ENCODE measurements around the gene MECR.

The MECR gene

DNA sequence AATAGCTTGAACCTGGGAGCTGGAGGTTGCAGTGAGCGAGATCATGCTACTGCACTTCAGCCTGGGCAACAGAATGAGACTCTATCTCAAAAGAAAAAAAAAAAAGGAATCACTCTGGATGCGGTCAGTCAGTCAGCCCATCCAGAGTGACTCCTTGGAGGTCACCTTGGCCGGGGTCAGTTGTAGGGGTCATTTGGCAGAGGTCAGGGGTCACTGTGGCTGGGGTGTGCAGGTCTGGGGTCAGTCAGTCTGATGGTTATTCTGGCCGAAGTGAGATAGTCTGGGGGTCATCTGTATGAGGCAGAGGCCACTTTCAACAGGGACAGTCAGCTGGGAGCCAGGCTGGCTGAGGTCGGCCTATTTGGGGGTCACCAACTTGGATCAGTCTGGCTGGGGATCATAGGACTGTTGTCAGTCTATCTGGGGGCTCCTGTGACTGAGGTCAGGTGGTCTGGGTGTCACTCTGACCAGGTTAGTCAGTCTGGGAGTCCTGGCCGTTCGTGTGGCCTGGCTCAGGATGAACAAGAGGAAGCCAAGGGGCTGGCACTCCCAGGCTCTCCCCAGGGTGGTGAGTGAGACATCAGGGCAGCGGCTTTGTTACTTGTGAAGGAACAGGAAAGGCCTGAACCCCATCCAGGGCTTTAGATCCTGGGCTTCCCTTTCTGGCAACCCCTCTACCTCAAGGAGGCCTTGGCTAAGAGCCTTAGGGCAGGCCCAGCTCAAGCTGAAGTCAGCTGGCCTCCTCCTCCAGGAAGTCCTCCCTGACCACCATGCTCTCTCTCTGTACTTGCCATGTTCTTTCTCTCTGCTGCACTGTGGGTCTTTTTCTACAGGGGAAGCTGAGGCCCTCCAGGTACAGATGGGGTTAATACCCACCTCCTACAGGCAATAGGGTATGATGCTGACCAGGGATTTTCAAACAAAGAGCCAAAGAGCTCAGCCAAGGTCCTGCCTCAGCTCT, 20.7 kb upstream of the MECR start:
- H3K27ac ChIP-seq (ENCODE audit: low read depth, low read length): no peak overlapping the region

DNA sequence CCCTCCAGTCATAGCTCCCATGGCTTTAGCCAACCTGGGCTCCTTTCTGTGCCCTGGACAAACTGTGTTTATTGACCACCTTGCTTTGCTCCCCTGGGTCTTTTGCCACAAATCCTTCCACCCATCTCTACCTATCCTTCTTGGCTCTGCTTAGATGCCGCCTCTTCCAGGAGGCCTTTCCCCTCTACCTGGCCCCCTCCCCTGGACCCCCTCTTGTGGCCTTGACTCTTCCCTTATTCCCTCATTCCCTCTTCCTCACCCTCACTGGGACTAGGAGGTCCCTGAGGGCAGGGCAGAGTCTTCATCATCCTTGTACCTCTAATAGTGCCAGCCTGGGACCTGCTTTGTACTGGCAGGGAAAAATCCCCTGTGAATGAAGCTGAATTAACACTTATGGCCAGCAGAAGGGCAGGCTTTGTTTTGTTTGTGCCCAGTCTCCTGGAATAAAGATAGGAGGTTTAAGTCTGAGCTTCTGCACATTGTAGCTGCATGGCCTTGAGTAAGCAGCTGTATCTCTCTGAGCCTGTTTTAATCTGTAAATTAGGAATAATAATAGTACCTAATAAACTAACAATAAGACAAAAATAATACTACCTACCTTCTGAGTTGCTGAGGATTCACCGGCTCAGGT, 19.3 kb upstream of the MECR start:
- H3K27ac ChIP-seq (ENCODE audit: low read depth, low read length): no peak overlapping the region
- no peaks in the 10 kb centered on the region for H3K4me1 ChIP-seq (ENCODE audit: insufficient read depth, low read length)
- H3K36me3 ChIP-seq (ENCODE audit: insufficient read depth, low read length): no peaks in the 10 kb centered on the region
- no peaks in the 10 kb centered on the region for H3K27me3 ChIP-seq (ENCODE audit: control insufficient read depth in 1 of 2, insufficient read depth in 2 of 2, low read length in 2 of 2)
- no peak overlapping the region for H3K9ac ChIP-seq (ENCODE audit: low read length)
- H3K9me3 ChIP-seq (ENCODE audit: low read length): no peaks in the 10 kb centered on the region
- no peak overlapping the region for H3K4me3 ChIP-seq (ENCODE audit: low read depth in 1 of 2, low read length in 2 of 2)

More for the DNA sequence above, 20.7 kb upstream of the MECR start:
- H3K4me3 ChIP-seq (ENCODE audit: low read depth in 1 of 2, low read length in 2 of 2): no peak overlapping the region
- no peaks in the 10 kb centered on the region for H3K27me3 ChIP-seq (ENCODE audit: control insufficient read depth in 1 of 2, insufficient read depth in 2 of 2, low read length in 2 of 2)
- no peak overlapping the region for H3K9ac ChIP-seq (ENCODE audit: low read length)
- H3K9me3 ChIP-seq (ENCODE audit: low read length): no peaks in the 10 kb centered on the region
- no peaks in the 10 kb centered on the region for H3K36me3 ChIP-seq (ENCODE audit: insufficient read depth, low read length)
- H3K4me1 ChIP-seq (ENCODE audit: insufficient read depth, low read length): no peaks in the 10 kb centered on the region

DNA sequence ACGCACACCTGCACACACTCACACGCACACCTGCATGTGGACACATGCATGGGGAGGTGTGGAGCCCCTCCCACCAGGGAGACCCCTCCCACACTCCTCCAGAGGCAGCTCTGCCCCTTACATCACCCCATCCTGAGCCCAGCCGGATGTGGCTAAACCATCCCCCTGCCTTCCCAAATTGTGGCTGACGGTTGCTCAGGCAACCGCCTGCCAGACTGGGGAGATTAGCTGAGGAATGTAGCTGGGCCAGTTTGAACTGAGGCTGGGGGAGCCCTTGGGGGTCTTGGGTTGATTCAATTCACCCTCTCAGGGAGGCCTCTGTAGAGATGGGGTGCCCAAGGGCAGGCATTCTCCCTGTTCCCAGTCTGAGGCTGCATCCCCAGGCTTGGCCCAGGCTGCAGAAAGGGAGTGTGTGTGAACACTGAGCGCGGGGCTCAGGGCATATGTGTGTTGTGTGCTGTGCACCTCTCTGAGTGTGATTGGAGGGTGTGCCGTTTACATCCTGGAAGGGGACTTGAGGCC, 18.5 kb upstream of the MECR start:
- H3K4me3 ChIP-seq (ENCODE audit: low read depth in 1 of 2, low read length in 2 of 2): no peak overlapping the region
- no peaks in the 10 kb centered on the region for H3K36me3 ChIP-seq (ENCODE audit: insufficient read depth, low read length)
- H3K9ac ChIP-seq (ENCODE audit: low read length): no peak overlapping the region
- H3K4me1 ChIP-seq (ENCODE audit: insufficient read depth, low read length): no peaks in the 10 kb centered on the region
- no peaks in the 10 kb centered on the region for H3K9me3 ChIP-seq (ENCODE audit: low read length)
- no peaks in the 10 kb centered on the region for H3K27me3 ChIP-seq (ENCODE audit: control insufficient read depth in 1 of 2, insufficient read depth in 2 of 2, low read length in 2 of 2)
- no peak overlapping the region for H3K27ac ChIP-seq (ENCODE audit: low read depth, low read length)

DNA sequence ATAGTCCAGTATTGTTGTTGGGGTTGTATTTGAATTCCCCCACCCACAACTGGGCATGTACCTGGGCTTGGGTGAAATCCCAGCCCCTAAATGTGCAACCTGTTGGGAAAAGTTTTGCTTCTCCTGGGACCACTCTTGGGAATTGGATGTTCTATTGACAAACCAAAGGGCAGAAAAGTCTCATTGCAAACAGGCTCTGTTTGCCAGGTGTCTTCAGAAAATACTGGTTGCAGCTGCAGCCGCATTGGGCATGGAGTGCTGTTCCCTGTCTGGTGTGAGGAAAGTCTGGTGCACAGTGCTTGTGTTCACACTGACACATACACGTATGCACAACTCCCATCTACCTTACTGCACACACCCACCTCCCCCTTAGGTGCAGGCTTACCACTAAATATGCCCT, 17.7 kb upstream of the MECR start:
- H3K9me3 ChIP-seq (ENCODE audit: low read length): no peaks in the 10 kb centered on the region
- H3K27ac ChIP-seq (ENCODE audit: low read depth, low read length): no peak overlapping the region
- H3K9ac ChIP-seq (ENCODE audit: low read length): no peak overlapping the region
- no peaks in the 10 kb centered on the region for H3K36me3 ChIP-seq (ENCODE audit: insufficient read depth, low read length)
- no peak overlapping the region for H3K4me3 ChIP-seq (ENCODE audit: low read depth in 1 of 2, low read length in 2 of 2)
- no peaks in the 10 kb centered on the region for H3K27me3 ChIP-seq (ENCODE audit: control insufficient read depth in 1 of 2, insufficient read depth in 2 of 2, low read length in 2 of 2)
- no peaks in the 10 kb centered on the region for H3K4me1 ChIP-seq (ENCODE audit: insufficient read depth, low read length)

DNA sequence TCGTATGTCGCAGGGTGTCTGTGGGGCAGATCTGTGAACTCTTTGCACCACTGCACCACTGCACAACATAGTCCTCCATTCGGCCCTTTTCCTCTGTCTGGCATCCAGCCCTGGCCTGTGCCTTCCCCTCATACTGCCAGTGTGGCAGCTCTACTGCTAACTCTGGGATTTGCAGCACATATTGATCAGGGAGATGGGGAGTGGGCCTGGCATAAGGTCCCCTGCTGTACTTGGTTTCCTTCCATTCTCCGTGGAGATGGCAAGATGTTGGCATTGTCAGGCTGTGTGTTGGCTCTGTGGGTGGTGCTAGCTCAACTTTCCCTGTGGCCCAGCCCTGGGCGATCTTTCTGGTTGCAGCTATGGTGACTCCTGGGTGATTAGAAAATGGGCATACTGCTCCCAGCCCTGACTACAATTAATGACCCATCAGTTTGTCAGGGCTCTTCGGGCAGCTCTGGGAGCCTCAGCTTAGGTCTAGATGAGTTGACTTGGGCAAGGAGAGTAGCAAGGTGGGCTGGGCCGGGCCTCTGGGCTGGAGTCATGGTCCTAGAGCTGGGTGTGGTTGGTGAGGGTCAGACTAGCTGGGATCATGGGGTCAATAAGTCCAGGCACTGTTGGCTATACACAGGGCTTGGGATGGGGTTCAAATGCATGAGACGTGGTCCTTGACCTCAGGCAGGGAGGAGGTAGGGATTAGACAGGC, 17.0 kb upstream of the MECR start:
- no peak overlapping the region for H3K4me3 ChIP-seq (ENCODE audit: low read depth in 1 of 2, low read length in 2 of 2)
- H3K27ac ChIP-seq (ENCODE audit: low read depth, low read length): no peak overlapping the region
- no peaks in the 10 kb centered on the region for H3K36me3 ChIP-seq (ENCODE audit: insufficient read depth, low read length)
- no peak overlapping the region for H3K9ac ChIP-seq (ENCODE audit: low read length)
- no peaks in the 10 kb centered on the region for H3K9me3 ChIP-seq (ENCODE audit: low read length)
- no peaks in the 10 kb centered on the region for H3K4me1 ChIP-seq (ENCODE audit: insufficient read depth, low read length)
- no peaks in the 10 kb centered on the region for H3K27me3 ChIP-seq (ENCODE audit: control insufficient read depth in 1 of 2, insufficient read depth in 2 of 2, low read length in 2 of 2)

DNA sequence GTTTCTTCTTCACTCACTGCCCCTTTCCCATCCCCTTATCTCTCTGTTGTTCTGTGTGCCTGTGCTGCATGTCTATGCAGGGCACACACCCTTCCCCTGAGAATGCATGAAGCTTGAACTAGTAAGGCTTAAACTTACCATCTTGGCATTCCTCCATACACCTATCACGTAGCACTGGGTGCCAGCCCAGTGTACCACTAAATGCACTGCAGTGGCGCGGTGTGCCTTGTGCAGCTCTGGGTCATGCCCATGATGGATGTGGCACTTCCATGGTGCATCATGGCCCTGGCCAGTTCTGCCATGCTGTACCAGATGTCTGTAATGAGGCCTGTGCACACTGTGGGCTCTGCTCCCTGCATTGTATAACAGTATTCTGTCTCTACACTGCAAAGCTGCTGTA, 16.3 kb upstream of the MECR start:
- Histone ChIP-seq H3K4me3 (ENCODE audit: low read depth in 1 of 2, low read length in 2 of 2) (no peak overlapping the region), H3K27ac (ENCODE audit: low read depth, low read length) (no peak overlapping the region), H3K36me3 (ENCODE audit: insufficient read depth, low read length) (no peaks in the 10 kb centered on the region), H3K4me1 (ENCODE audit: insufficient read depth, low read length) (no peaks in the 10 kb centered on the region), H3K9ac (ENCODE audit: low read length) (no peak overlapping the region), H3K27me3 (ENCODE audit: control insufficient read depth in 1 of 2, insufficient read depth in 2 of 2, low read length in 2 of 2) (no peaks in the 10 kb centered on the region), H3K9me3 (ENCODE audit: low read length) (no peaks in the 10 kb centered on the region)

DNA sequence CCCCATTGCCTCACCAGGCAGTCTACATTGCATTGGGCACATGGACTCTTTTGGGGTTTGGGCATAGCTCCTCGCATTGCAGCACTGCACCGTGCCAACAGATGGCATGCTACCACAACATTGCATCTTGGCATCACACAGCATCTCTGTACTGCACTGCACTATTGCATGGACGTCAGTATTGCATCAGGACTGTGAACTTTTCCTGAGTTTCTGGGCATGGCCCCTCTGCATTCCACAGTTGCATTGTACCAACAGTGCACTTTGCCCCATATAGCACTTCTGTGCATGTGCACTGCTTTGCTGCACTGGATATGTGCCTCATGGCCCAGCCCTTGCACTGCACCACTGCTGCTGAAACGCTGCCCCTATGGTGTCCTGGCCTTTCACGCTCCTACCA, 15.1 kb upstream of the MECR start:
- no peak overlapping the region for H3K4me3 ChIP-seq (ENCODE audit: low read depth in 1 of 2, low read length in 2 of 2)
- no peak overlapping the region for H3K9ac ChIP-seq (ENCODE audit: low read length)
- H3K4me1 ChIP-seq (ENCODE audit: insufficient read depth, low read length): no peaks in the 10 kb centered on the region
- H3K9me3 ChIP-seq (ENCODE audit: low read length): no peaks in the 10 kb centered on the region
- H3K27me3 ChIP-seq (ENCODE audit: control insufficient read depth in 1 of 2, insufficient read depth in 2 of 2, low read length in 2 of 2): no peaks in the 10 kb centered on the region
- no peak overlapping the region for H3K27ac ChIP-seq (ENCODE audit: low read depth, low read length)
- H3K36me3 ChIP-seq (ENCODE audit: insufficient read depth, low read length): no peaks in the 10 kb centered on the region

DNA sequence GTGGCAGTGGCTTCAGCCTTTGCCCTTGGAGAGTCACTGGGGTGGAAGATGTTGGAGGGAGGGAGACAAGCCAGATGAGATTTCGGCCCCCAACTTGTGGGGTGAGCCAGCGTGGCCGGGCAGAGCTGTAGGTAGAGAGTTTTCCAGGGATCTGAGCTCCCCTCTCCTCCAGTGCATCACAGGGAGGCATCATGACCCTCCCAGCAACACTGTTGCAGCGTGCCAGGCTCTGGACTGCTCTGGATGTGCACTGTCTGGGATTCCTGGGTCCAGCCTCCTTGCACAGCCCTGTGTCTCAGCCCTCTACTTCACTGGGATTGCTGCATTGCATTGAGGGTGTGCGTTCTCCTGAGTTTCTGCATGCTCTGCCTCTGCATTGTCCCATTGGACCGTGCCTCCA, 14.5 kb upstream of the MECR start:
- H3K9me3 ChIP-seq (ENCODE audit: low read length): no peaks in the 10 kb centered on the region
- H3K4me3 ChIP-seq (ENCODE audit: low read depth in 1 of 2, low read length in 2 of 2): no peak overlapping the region
- no peak overlapping the region for H3K9ac ChIP-seq (ENCODE audit: low read length)
- H3K27me3 ChIP-seq (ENCODE audit: control insufficient read depth in 1 of 2, insufficient read depth in 2 of 2, low read length in 2 of 2): no peaks in the 10 kb centered on the region
- no peaks in the 10 kb centered on the region for H3K4me1 ChIP-seq (ENCODE audit: insufficient read depth, low read length)
- no peak overlapping the region for H3K27ac ChIP-seq (ENCODE audit: low read depth, low read length)
- no peaks in the 10 kb centered on the region for H3K36me3 ChIP-seq (ENCODE audit: insufficient read depth, low read length)

DNA sequence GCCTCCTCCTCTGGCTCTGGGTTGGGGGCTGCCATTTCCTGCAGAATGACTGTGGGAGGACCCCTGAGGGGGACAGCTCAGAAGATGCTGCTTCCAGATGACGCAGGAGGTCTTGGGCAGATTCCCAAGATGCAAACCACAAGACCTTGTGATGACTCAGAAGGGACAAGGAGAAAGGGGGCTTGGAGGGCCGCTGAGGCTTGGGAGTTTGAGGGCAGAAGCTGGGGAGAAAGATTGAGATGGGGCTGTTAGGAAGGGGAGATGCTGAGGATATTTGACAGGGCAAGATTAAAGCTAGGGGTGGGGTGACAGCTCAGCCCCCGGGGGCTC, 13.1 kb upstream of the MECR start:
- Histone ChIP-seq H3K4me1 (ENCODE audit: insufficient read depth, low read length) (no peaks in the 10 kb centered on the region), H3K9ac (ENCODE audit: low read length) (no peak overlapping the region), H3K27me3 (ENCODE audit: control insufficient read depth in 1 of 2, insufficient read depth in 2 of 2, low read length in 2 of 2) (peaks cover under 1 to 6% of the 10 kb centered on the region in 2 donors), H3K9me3 (ENCODE audit: low read length) (no peaks in the 10 kb centered on the region), H3K4me3 (ENCODE audit: low read depth in 1 of 2, low read length in 2 of 2) (no peak overlapping the region), H3K36me3 (ENCODE audit: insufficient read depth, low read length) (no peaks in the 10 kb centered on the region), H3K27ac (ENCODE audit: low read depth, low read length) (no peak overlapping the region)

DNA sequence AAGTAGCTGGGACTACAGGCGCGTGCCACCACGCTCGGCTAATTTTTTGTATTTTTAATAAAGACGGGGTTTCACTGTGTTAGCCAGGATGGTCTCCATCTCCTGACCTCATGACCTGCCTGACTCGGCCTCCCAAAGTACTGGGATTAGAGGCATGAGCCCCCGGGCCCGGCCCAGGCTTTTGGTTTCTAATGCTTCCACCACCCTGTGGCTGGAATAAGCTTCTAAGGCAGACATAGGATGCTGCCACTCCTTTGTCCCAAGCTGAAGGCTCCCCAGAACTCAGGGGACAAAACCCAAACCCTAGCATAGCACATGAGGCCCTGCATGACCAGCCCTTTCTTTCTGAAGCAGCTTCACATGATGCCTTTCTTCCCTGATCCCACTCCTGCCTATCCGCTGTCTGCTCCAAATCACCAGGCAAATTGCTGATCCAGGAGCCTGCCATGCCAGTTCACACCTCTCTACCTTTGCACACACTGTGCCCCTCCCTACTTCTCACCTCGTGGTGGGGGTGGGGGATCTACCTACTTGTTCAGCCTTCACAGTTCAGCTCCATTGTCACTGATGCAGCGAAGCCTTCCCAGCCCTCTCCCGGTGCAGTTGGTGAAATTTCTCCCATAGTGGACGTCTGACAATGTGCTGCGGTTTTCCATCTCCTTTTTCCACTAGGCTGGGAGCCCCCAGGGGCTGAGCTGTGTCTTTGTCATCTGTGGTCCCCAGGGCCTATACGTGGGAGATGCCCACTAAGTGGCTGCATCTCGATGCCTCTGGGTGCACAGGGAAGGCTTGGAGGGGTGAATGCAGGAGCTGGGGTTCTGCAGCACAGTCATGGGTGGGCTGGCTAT, 12.5 kb upstream of the MECR start:
- peaks cover 4 to 6% of the 10 kb centered on the region in 2 donors for H3K27me3 ChIP-seq (ENCODE audit: control insufficient read depth in 1 of 2, insufficient read depth in 2 of 2, low read length in 2 of 2)
- H3K27ac ChIP-seq (ENCODE audit: low read depth, low read length): no peak overlapping the region
- H3K9ac ChIP-seq (ENCODE audit: low read length): no peak overlapping the region

DNA sequence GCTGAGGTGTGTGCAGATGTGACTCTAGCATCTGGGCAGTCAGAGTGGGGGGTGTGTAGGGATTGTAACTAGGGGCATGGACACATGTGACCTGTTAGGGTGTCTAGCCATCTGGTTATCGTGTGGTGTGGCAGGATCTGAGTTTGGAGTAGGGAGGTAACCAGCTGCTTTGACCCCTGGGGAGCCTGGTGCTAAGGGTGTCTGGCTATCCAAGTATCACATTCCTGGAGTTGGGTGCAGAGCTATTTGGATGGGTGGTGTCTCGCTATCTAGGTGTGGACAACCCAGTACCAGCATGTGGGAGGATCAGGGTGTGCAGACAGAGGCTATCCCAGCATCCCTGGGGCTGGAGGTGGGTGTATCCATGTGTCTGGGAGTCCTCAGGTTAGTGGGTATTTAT, 10.3 kb upstream of the MECR start:
- Histone ChIP-seq H3K9me3 (ENCODE audit: low read length) (no peaks in the 10 kb centered on the region), H3K9ac (ENCODE audit: low read length) (no peak overlapping the region), H3K27ac (ENCODE audit: low read depth, low read length) (no peak overlapping the region), H3K36me3 (ENCODE audit: insufficient read depth, low read length) (no peaks in the 10 kb centered on the region), H3K27me3 (ENCODE audit: control insufficient read depth in 1 of 2, insufficient read depth in 2 of 2, low read length in 2 of 2) (peaks cover 11 to 14% of the 10 kb centered on the region in 2 donors), H3K4me3 (ENCODE audit: low read depth in 1 of 2, low read length in 2 of 2) (no peak overlapping the region), H3K4me1 (ENCODE audit: insufficient read depth, low read length) (peaks cover 7% of the 10 kb centered on the region)

More for the DNA sequence above, 12.5 kb upstream of the MECR start:
- no peaks in the 10 kb centered on the region for H3K36me3 ChIP-seq (ENCODE audit: insufficient read depth, low read length)
- H3K9me3 ChIP-seq (ENCODE audit: low read length): no peaks in the 10 kb centered on the region
- H3K4me3 ChIP-seq (ENCODE audit: low read depth in 1 of 2, low read length in 2 of 2): no peak overlapping the region
- H3K4me1 ChIP-seq (ENCODE audit: insufficient read depth, low read length): no peaks in the 10 kb centered on the region
